ENCODE data around the gene UCP2.

GRCh38 chr11:73982990-73983740, 522 bp upstream of the UCP2 start:
- peak; percentile 16 for TF ChIP-seq POLR2A (IDR thresholded peaks at IDR 0.05)
- TF ChIP-seq CTCF (IDR thresholded peaks at IDR 0.05) = no peak
- TF ChIP-seq EP300 (IDR thresholded peaks at IDR 0.05) = no peak
